Measurements from ENCODE around the gene ADGRG4. TPM values are rescaled to one million over a fixed set of nuclear protein-coding genes. Genes with fewer than 3 reads are reported as not detected.
A peak's percentile ranks its signal among the peaks of the same experiment; 100 is the strongest.

ADGRG4 gene
- total and polyA plus RNA-seq, 4 donors: under 0.01 to 0.10 (median 0.03) TPM

- no peaks in the 10 kb centered on the region for H3K9me3 ChIP-seq (ENCODE audit: control insufficient read depth, insufficient read depth, low read length)
- no peaks in the 10 kb centered on the region for H3K36me3 ChIP-seq (ENCODE audit: control insufficient read depth, insufficient read depth, low read length)
- H3K4me3 ChIP-seq (ENCODE audit: low read depth, low read length): no peak overlapping the region
- H3K27ac ChIP-seq (ENCODE audit: low read depth, low read length): no peak overlapping the region
- no peaks in the 10 kb centered on the region for H3K27me3 ChIP-seq (ENCODE audit: control insufficient read depth, insufficient read depth, low read length)
- no peaks in the 10 kb centered on the region for H3K4me1 ChIP-seq (ENCODE audit: control insufficient read depth, insufficient read depth, low read length)
- DNase-seq (ENCODE audit: low read depth in 4 of 6, low spot score in 6 of 6): no peak
These were observed 18.8 kb downstream of the ADGRG4 start for GRCh38 chrX:136319600-136319999.

DNA sequence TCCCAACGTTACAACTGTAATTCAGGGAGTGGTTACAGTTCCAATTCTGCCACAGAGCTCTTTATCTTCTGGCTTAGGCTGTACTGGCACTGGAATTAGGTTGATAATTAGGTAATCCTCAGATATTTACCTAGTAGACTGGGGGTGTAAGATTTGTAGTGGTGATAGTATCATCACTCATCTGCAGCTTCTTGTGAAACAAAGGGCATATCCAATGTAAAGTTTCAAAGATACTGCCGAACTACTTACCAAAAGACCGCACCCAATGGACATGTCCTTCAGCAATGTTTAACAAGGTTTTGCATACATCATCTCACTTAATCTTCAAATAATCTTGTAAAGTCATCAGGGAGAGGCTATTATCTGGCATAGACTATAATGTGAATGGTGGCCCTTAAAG lies 20.8 kb downstream of the ADGRG4 start:
- Histone ChIP-seq H3K27ac (ENCODE audit: low read depth, low read length) (no peak overlapping the region), H3K4me3 (ENCODE audit: low read depth, low read length) (no peak overlapping the region), H3K36me3 (ENCODE audit: control insufficient read depth, insufficient read depth, low read length) (no peaks in the 10 kb centered on the region), H3K9me3 (ENCODE audit: control insufficient read depth, insufficient read depth, low read length) (no peaks in the 10 kb centered on the region), H3K4me1 (ENCODE audit: control insufficient read depth, insufficient read depth, low read length) (no peaks in the 10 kb centered on the region), H3K27me3 (ENCODE audit: control insufficient read depth, insufficient read depth, low read length) (no peaks in the 10 kb centered on the region)
- DNase-seq (ENCODE audit: low read depth in 4 of 6, low spot score in 6 of 6): no peak
- no CpG with 5 or more reads among the region's 3 CpGs for WGBS (ENCODE audit: insufficient coverage)

- Histone ChIP-seq H3K36me3 (ENCODE audit: control insufficient read depth, insufficient read depth, low read length) (no peaks in the 10 kb centered on the region), H3K27me3 (ENCODE audit: control insufficient read depth, insufficient read depth, low read length) (no peaks in the 10 kb centered on the region), H3K4me1 (ENCODE audit: control insufficient read depth, insufficient read depth, low read length) (no peaks in the 10 kb centered on the region), H3K9me3 (ENCODE audit: control insufficient read depth, insufficient read depth, low read length) (no peaks in the 10 kb centered on the region), H3K27ac (ENCODE audit: low read depth, low read length) (no peak overlapping the region), H3K4me3 (ENCODE audit: low read depth, low read length) (no peak overlapping the region)
- DNase-seq (ENCODE audit: low read depth in 4 of 6, low spot score in 6 of 6): peak in 1 of 6 donors; percentile 54
- WGBS (ENCODE audit: insufficient coverage): 38% methylated on average over 1 of the region's 2 CpGs
These were observed 21.3 kb downstream of the ADGRG4 start for GRCh38 chrX:136322064-136322463.

DNA sequence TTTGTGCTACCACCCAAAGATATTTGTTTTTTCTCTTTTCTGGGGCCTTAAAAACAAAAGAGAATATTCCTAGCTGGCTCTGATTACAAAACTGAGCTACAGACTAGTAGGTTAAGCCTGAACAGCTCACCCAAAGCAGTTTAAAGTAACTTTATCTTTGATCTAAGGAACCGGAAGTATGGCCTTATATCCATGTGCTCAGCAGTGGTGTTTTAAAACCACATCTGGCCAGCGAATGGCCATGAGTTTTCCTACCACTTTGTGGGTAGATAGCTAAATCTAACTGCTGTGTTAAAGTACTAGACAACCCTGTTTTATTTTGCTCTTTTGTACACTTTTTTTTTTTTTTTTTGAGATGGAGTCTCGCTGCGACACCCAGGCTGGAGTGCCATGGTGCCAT lies 24.6 kb downstream of the ADGRG4 start:
- Histone ChIP-seq H3K4me3 (ENCODE audit: low read depth, low read length) (no peak overlapping the region), H3K27me3 (ENCODE audit: control insufficient read depth, insufficient read depth, low read length) (no peaks in the 10 kb centered on the region), H3K36me3 (ENCODE audit: control insufficient read depth, insufficient read depth, low read length) (no peaks in the 10 kb centered on the region), H3K9me3 (ENCODE audit: control insufficient read depth, insufficient read depth, low read length) (no peaks in the 10 kb centered on the region), H3K4me1 (ENCODE audit: control insufficient read depth, insufficient read depth, low read length) (no peaks in the 10 kb centered on the region), H3K27ac (ENCODE audit: low read depth, low read length) (no peak overlapping the region)
- no peak for DNase-seq (ENCODE audit: low read depth in 4 of 6, low spot score in 6 of 6)
- WGBS (ENCODE audit: insufficient coverage): 82% methylated on average over 2 of the region's 4 CpGs

GRCh38 chrX:136328933-136329332 lies 28.2 kb downstream of the ADGRG4 start:
- Histone ChIP-seq H3K4me1 (ENCODE audit: control insufficient read depth, insufficient read depth, low read length) (no peaks in the 10 kb centered on the region), H3K27ac (ENCODE audit: low read depth, low read length) (no peak overlapping the region), H3K4me3 (ENCODE audit: low read depth, low read length) (no peak overlapping the region), H3K36me3 (ENCODE audit: control insufficient read depth, insufficient read depth, low read length) (no peaks in the 10 kb centered on the region), H3K27me3 (ENCODE audit: control insufficient read depth, insufficient read depth, low read length) (no peaks in the 10 kb centered on the region), H3K9me3 (ENCODE audit: control insufficient read depth, insufficient read depth, low read length) (no peaks in the 10 kb centered on the region)
- 43% methylated on average over 1 of the region's 2 CpGs for WGBS (ENCODE audit: insufficient coverage)
- DNase-seq (ENCODE audit: low read depth in 4 of 6, low spot score in 6 of 6): no peak

DNA sequence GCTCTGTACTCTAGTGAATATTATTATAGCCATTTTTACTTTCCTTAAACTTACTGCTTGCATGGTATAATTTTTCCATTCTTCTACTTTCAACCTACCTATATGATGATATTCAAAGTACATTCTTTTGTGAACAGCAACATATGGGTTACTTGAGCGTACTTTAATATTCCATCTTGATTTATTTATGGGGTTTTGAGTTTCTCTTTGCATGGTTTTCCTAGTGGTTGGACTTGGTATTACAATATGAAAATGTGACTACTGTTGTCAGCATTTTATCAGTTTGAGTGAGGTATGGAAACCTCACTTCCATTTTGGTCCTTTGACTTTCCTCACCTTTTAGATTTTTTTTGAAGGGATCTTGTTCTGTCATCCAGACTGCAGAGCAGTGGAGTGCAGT lies 35.9 kb downstream of the ADGRG4 start:
- Histone ChIP-seq H3K27ac (ENCODE audit: low read depth, low read length) (no peak overlapping the region), H3K27me3 (ENCODE audit: control insufficient read depth, insufficient read depth, low read length) (no peaks in the 10 kb centered on the region), H3K4me1 (ENCODE audit: control insufficient read depth, insufficient read depth, low read length) (no peaks in the 10 kb centered on the region), H3K9me3 (ENCODE audit: control insufficient read depth, insufficient read depth, low read length) (no peaks in the 10 kb centered on the region), H3K4me3 (ENCODE audit: low read depth, low read length) (no peak overlapping the region), H3K36me3 (ENCODE audit: control insufficient read depth, insufficient read depth, low read length) (no peaks in the 10 kb centered on the region)
- DNase-seq (ENCODE audit: low read depth in 4 of 6, low spot score in 6 of 6): no peak
- no CpG with 5 or more reads among the region's 1 CpG for WGBS (ENCODE audit: insufficient coverage)

DNA sequence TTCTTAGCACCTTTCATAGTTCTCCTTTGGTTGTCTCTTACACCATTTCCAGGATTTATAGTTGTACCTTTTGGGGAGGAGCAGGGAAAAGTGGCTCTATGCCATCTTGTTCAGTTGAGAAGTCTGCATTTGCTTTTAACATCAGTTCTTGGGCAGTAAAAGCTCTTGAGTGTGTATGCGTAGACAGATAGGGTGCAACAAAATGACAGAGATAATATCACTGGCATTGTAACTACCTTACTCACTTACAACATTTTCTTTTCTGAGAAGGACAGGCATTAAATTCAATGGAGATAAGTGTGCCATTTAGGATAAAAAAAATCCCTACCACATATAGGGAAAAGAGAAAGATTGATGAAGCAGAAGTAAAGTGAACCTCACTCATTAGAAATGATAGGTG lies 38.9 kb downstream of the ADGRG4 start:
- Histone ChIP-seq H3K36me3 (ENCODE audit: control insufficient read depth, insufficient read depth, low read length) (no peaks in the 10 kb centered on the region), H3K27ac (ENCODE audit: low read depth, low read length) (no peak overlapping the region), H3K4me1 (ENCODE audit: control insufficient read depth, insufficient read depth, low read length) (no peaks in the 10 kb centered on the region), H3K4me3 (ENCODE audit: low read depth, low read length) (no peak overlapping the region), H3K27me3 (ENCODE audit: control insufficient read depth, insufficient read depth, low read length) (no peaks in the 10 kb centered on the region), H3K9me3 (ENCODE audit: control insufficient read depth, insufficient read depth, low read length) (no peaks in the 10 kb centered on the region)
- DNase-seq (ENCODE audit: low read depth in 4 of 6, low spot score in 6 of 6): no peak
- WGBS (ENCODE audit: insufficient coverage): no CpG with 5 or more reads among the region's 1 CpG

DNA sequence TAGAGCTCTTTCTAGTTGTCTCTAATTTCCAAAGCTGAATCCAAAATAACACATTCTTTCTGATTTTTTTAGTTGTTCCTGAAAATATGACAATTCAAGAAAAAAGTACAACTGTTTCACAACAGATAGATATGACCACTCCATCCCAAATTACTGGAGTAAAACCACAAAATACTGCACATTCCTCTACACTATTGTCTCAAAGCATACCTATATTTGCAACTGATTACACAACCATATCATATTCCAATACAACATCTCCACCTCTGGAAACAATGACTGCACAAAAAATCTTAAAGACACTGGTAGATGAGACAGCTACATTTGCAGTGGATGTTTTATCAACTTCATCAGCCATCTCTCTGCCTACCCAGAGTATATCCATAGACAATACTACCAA lies 43.6 kb downstream of the ADGRG4 start:
- Histone ChIP-seq H3K36me3 (ENCODE audit: control insufficient read depth, insufficient read depth, low read length) (no peaks in the 10 kb centered on the region), H3K9me3 (ENCODE audit: control insufficient read depth, insufficient read depth, low read length) (no peaks in the 10 kb centered on the region), H3K27me3 (ENCODE audit: control insufficient read depth, insufficient read depth, low read length) (no peaks in the 10 kb centered on the region), H3K4me1 (ENCODE audit: control insufficient read depth, insufficient read depth, low read length) (no peaks in the 10 kb centered on the region), H3K27ac (ENCODE audit: low read depth, low read length) (no peak overlapping the region), H3K4me3 (ENCODE audit: low read depth, low read length) (no peak overlapping the region)
- DNase-seq (ENCODE audit: low read depth in 4 of 6, low spot score in 6 of 6): no peak

- H3K4me1 ChIP-seq (ENCODE audit: control insufficient read depth, insufficient read depth, low read length): no peaks in the 10 kb centered on the region
- H3K9me3 ChIP-seq (ENCODE audit: control insufficient read depth, insufficient read depth, low read length): no peaks in the 10 kb centered on the region
- H3K4me3 ChIP-seq (ENCODE audit: low read depth, low read length): no peak overlapping the region
- H3K27me3 ChIP-seq (ENCODE audit: control insufficient read depth, insufficient read depth, low read length): no peaks in the 10 kb centered on the region
- 50% methylated on average over 2 of the region's 2 CpGs for WGBS (ENCODE audit: insufficient coverage)
- no peaks in the 10 kb centered on the region for H3K36me3 ChIP-seq (ENCODE audit: control insufficient read depth, insufficient read depth, low read length)
- no peak for DNase-seq (ENCODE audit: low read depth in 4 of 6, low spot score in 6 of 6)
- H3K27ac ChIP-seq (ENCODE audit: low read depth, low read length): no peak overlapping the region
These were observed 45.7 kb downstream of the ADGRG4 start for GRCh38 chrX:136346506-136346905.

GRCh38 chrX:136347706-136348105 lies 46.9 kb downstream of the ADGRG4 start:
- Histone ChIP-seq H3K4me1 (ENCODE audit: control insufficient read depth, insufficient read depth, low read length) (no peaks in the 10 kb centered on the region), H3K27me3 (ENCODE audit: control insufficient read depth, insufficient read depth, low read length) (no peaks in the 10 kb centered on the region), H3K27ac (ENCODE audit: low read depth, low read length) (no peak overlapping the region), H3K4me3 (ENCODE audit: low read depth, low read length) (no peak overlapping the region), H3K36me3 (ENCODE audit: control insufficient read depth, insufficient read depth, low read length) (no peaks in the 10 kb centered on the region), H3K9me3 (ENCODE audit: control insufficient read depth, insufficient read depth, low read length) (no peaks in the 10 kb centered on the region)
- WGBS (ENCODE audit: insufficient coverage): no CpG with 5 or more reads among the region's 1 CpG
- DNase-seq (ENCODE audit: low read depth in 4 of 6, low spot score in 6 of 6): no peak
